ENCODE measurements around the gene TMEM107.

The TMEM107 gene

GRCh38 chr17:8137645-8138373, 38.4 kb downstream of the TMEM107 start:
- no peak for DNase-seq (ENCODE audit: low read depth in 2 of 2)

GRCh38 chr17:8133941-8134340, 42.2 kb downstream of the TMEM107 start:
- no peak for DNase-seq (ENCODE audit: low read depth in 2 of 2)

GRCh38 chr17:8133399-8133798, 42.8 kb downstream of the TMEM107 start:
- no peak for DNase-seq (ENCODE audit: low read depth in 2 of 2)

- no peak for DNase-seq (ENCODE audit: low read depth in 2 of 2)
These were observed 44.2 kb downstream of the TMEM107 start for GRCh38 chr17:8131844-8132441.

GRCh38 chr17:8128125-8128784, 47.9 kb downstream of the TMEM107 start:
- DNase-seq (ENCODE audit: low read depth in 2 of 2): no peak

- DNase-seq (ENCODE audit: low read depth in 2 of 2): no peak
These were observed 49.6 kb downstream of the TMEM107 start for GRCh38 chr17:8126491-8127066.

GRCh38 chr17:8125947-8126490, 50.2 kb downstream of the TMEM107 start:
- DNase-seq (ENCODE audit: low read depth in 2 of 2): no peak

GRCh38 chr17:8125154-8125946, 50.8 kb downstream of the TMEM107 start:
- DNase-seq (ENCODE audit: low read depth in 2 of 2): peak; percentile 74 to 81

- DNase-seq (ENCODE audit: low read depth in 2 of 2): no peak
These were observed 51.6 kb downstream of the TMEM107 start for GRCh38 chr17:8124350-8125153.

- DNase-seq (ENCODE audit: low read depth in 2 of 2): no peak
These were observed 52.4 kb downstream of the TMEM107 start, which contains the start of gene HES7 for GRCh38 chr17:8123695-8124349. Gene HES7, minus strand, starts transcription at chr17:8124106. Its CDS starts 22 bp downstream, at chr17:8124084.

GRCh38 chr17:8122924-8123694, 53.1 kb downstream of the TMEM107 start:
- no peak for DNase-seq (ENCODE audit: low read depth in 2 of 2)
